Endothelial cell of umbilical vein (primary cell): Measurements from ENCODE around the gene ETHE1. TPM values are rescaled to one million over a fixed set of nuclear protein-coding genes. Genes with fewer than 3 reads are reported as not detected.

Experiments used
- BruUV-seq: library from RNA; stranded (reverse); fragments of 400-500 nt; replicated peaks from 2 replicates; lab custom pipeline; 2021; lab: Mats Ljungman, UMichigan
- CTCF ChIA-PET: fragments of 300-600, 350-600 bp; sonication (Branson Sonifier 250); formaldehyde crosslinking; loops from one replicate; lab custom pipeline; 2021; ENCODE audit warnings: antibody characterized with exemption, inconsistent platforms; lab: Charles Lee
- POLR2A ChIA-PET: fragments of 300-600, 350-600 bp; sonication (Branson Sonifier 250); formaldehyde crosslinking; loops from one replicate; lab custom pipeline; 2021; ENCODE audit warnings: antibody characterized with exemption, inconsistent platforms; lab: Charles Lee
- DNase-seq: peaks from one replicate; pipeline ENCODE4 v3.0.0-alpha.2; 2011; ENCODE audit warnings: low read depth, low spot score
- FAIRE-seq: peaks from 2 replicates; lab custom pipeline; 2011; peaks lifted over from hg19 to GRCh38; lab: Jason Lieb, UNC
- H2AFZ ChIP-seq: 2 replicates; pipeline ENCODE4 v1.6.0; 2012; ENCODE audit warnings: low read depth, low read length, control low read depth, inconsistent platforms
- H3K27ac ChIP-seq: 2 replicates; pipeline ENCODE4 v1.5.1; 2011; ENCODE audit warnings: low read depth, mild to moderate bottlenecking, control low read depth, low read length, moderate library complexity; ENCODE audit not compliant: insufficient read depth
- H3K27me3 ChIP-seq, 2 experiments: 2 replicates each; pipeline versions ENCODE4 v1.6.0 to v1.6.1; 2011; ENCODE audit warnings: low read length in 2 of 2, mixed read lengths in 1 of 2; ENCODE audit not compliant: control insufficient read depth in 2 of 2, insufficient read depth in 2 of 2
- H3K36me3 ChIP-seq, 2 experiments: 2 replicates in 1 of 2; 3 replicates in 1 of 2; pipeline ENCODE4 v1.5.1; 2011; ENCODE audit warnings: low read length in 2 of 2, mild to moderate bottlenecking in 1 of 2, moderate library complexity in 1 of 2; ENCODE audit not compliant: control insufficient read depth in 2 of 2, insufficient read depth in 2 of 2; ENCODE audit errors: extremely low read depth in 1 of 2
- H3K4me1 ChIP-seq: 3 replicates; pipeline ENCODE4 v1.5.1; 2011; ENCODE audit warnings: mild to moderate bottlenecking, low read length; ENCODE audit not compliant: control insufficient read depth, insufficient read depth; ENCODE audit errors: extremely low read depth
- H3K4me2 ChIP-seq: 2 replicates; pipeline ENCODE4 v1.6.1; 2011; ENCODE audit warnings: low read length, control low read depth, mixed read lengths; ENCODE audit not compliant: insufficient read depth
- H3K4me3 ChIP-seq, 3 experiments: fragments of 200-600 bp in 1 of 3; sonication (generic), shearing (Covaris generic) in 1 of 3; replicated peaks in 1 of 3; 2 replicates each; pipeline ENCODE4 v1.5.1; 2011 to 2016; ENCODE audit warnings: control low read depth in 3 of 3, low read length in 3 of 3, mild to moderate bottlenecking in 2 of 3, inconsistent platforms in 1 of 3, low read depth in 1 of 3, moderate library complexity in 1 of 3; ENCODE audit not compliant: insufficient read depth in 1 of 3
- H3K79me2 ChIP-seq: 2 replicates; pipeline ENCODE4 v1.6.0; 2012; ENCODE audit warnings: low read length, inconsistent platforms; ENCODE audit not compliant: control insufficient read depth, insufficient read depth
- H3K9ac ChIP-seq: replicated peaks from 2 replicates; pipeline ENCODE3; 2011; ENCODE audit warnings: low read length, control low read depth; ENCODE audit not compliant: insufficient read depth; ENCODE audit errors: extremely low read depth
- H3K9me1 ChIP-seq: replicated peaks from 3 replicates; pipeline ENCODE4 v1.6.0; 2011; ENCODE audit warnings: mild to moderate bottlenecking, low read length; ENCODE audit not compliant: control insufficient read depth, insufficient read depth; ENCODE audit errors: extremely low read depth
- H3K9me3 ChIP-seq: replicated peaks from 2 replicates; pipeline ENCODE4 v1.5.1; 2012; ENCODE audit warnings: low read length, inconsistent platforms; ENCODE audit not compliant: control insufficient read depth, insufficient read depth
- H4K20me1 ChIP-seq: replicated peaks from 2 replicates; pipeline ENCODE3; 2011; ENCODE audit warnings: mild to moderate bottlenecking, low read length; ENCODE audit not compliant: control insufficient read depth, insufficient read depth; ENCODE audit errors: extremely low read depth
- CTCF ChIP-seq, 2 donors: IDR thresholded peaks; 1 replicate in 1 of 2; 2 replicates in 1 of 2; pipeline ENCODE4 v1.5.1; 2011; ENCODE audit warnings: low read length in 2 of 2, mild to moderate bottlenecking in 2 of 2, moderate library complexity in 2 of 2, control low read depth in 1 of 2, inconsistent platforms in 1 of 2, low read depth in 1 of 2; ENCODE audit not compliant: insufficient read depth in 1 of 2; ENCODE audit errors: extremely low read depth in 1 of 2
- EZH2 ChIP-seq: IDR thresholded peaks from 2 replicates; pipeline ENCODE4 v1.6.1; 2012; ENCODE audit warnings: borderline replicate concordance, low read depth, mild to moderate bottlenecking, moderate library complexity, low read length, inconsistent platforms; ENCODE audit not compliant: severe bottlenecking
- FOS ChIP-seq: IDR thresholded peaks from 2 replicates; pipeline ENCODE4 v1.6.1; 2011; ENCODE audit warnings: mild to moderate bottlenecking, low read length, moderate library complexity, borderline replicate concordance; ENCODE audit not compliant: insufficient read depth
- GATA2 ChIP-seq: IDR thresholded peaks from 2 replicates; pipeline ENCODE4 v1.7.0; 2011; ENCODE audit warnings: low read depth, mild to moderate bottlenecking, moderate library complexity, mixed read lengths, low read length; ENCODE audit not compliant: insufficient read length, insufficient read depth
- JUN ChIP-seq: IDR thresholded peaks from 2 replicates; pipeline ENCODE4 v1.6.1; 2011; ENCODE audit warnings: borderline replicate concordance, low read depth; ENCODE audit not compliant: insufficient read length, insufficient read depth
- MAX ChIP-seq: IDR thresholded peaks from 2 replicates; pipeline ENCODE4 v1.6.1; 2011; ENCODE audit not compliant: insufficient read depth, insufficient read length
- MYC ChIP-seq: IDR thresholded peaks from one replicate; pipeline ENCODE4 v1.6.1; 2011; ENCODE audit warnings: mild to moderate bottlenecking, low read depth, low read length
- POLR2AphosphoS5 ChIP-seq: IDR thresholded peaks from 2 replicates; pipeline ENCODE4 v1.6.1; 2012; ENCODE audit warnings: low read depth, mild to moderate bottlenecking, control low read depth, low read length, moderate library complexity; ENCODE audit not compliant: insufficient read depth
- dilution Hi-C: fragments of 300-500 bp; cut with MboI; formaldehyde crosslinking; loops from one replicate; pipeline ENCODE4 v1.15.0; 2019; ENCODE audit warnings: low sequenced_read_pairs; ENCODE audit not compliant: extremely low pct_ligation_motif_present
- intact Hi-C: fragments of 100-400 bp; cut with micrococcal nuclease; formaldehyde crosslinking; loops from one replicate; pipeline ENCODE4 v1.10.0; 2022
- polyA plus RNA-seq, 4 experiments: library from polyadenylated mRNA; depleted of rRNA in 3 of 4; stranded (reverse) in 3 of 4; unstranded in 1 of 4; fragments of >200 nt; gene quantifications; 2 replicates each; pipeline versions ENCODE4 v1.2.1 to v1.2.3, GENCODE V29; 2011 to 2012; ENCODE audit warnings: missing spikeins in 1 of 4
- total RNA-seq: library from RNA; stranded (reverse); gene quantifications from 2 replicates; pipeline ENCODE4 v1.2.3, GENCODE V29; 2021

Gene ETHE1
- total and polyA plus RNA-seq, 2 donors (not counting 3 experiments of a cell fraction or from before 2014, with no cell fraction given): 34.5 to 124 TPM

GRCh38 chr19:43525836-43526771 is 897 bp downstream of the ETHE1 start:
- peak overlapping the region; percentile 64 for H3K9ac ChIP-seq
- H4K20me1 ChIP-seq: no peaks in the 10 kb centered on the region
- H3K9me3 ChIP-seq: no peaks in the 10 kb centered on the region
- peak overlapping the region; percentile 54 for H3K4me2 ChIP-seq
- no TSS peak for BruUV-seq
- dilution Hi-C loops (no loop called here), intact Hi-C loops (loop anchor here (2.0 to 5.0 kb wide), 2 partner anchors 21 to 64 kb away; partner anchors contain the start of gene PHLDB3)
- peak overlapping the region; percentile 30 for H3K27ac ChIP-seq
- peaks cover 19% of the 10 kb centered on the region for H3K79me2 ChIP-seq
- H3K36me3 ChIP-seq: no peaks in the 10 kb centered on the region
- FAIRE-seq (peak; percentile 12), DNase-seq (peak; percentile 29)
- H3K27me3 ChIP-seq: no peaks in the 10 kb centered on the region
- H2AFZ ChIP-seq: peak overlapping the region; percentile 80
- CTCF ChIA-PET: interaction anchor here (0.7 to 11.6 kb wide), 6 partner anchors 9 to 80 kb away, joined by 3 to 833 read pairs (median 4); partner anchors contain the start of genes PHLDB3 and ZNF575
- H3K4me3 ChIP-seq: peak overlapping the region; percentile 82 to 97 (median 83)
- H3K9me1 ChIP-seq: no peaks in the 10 kb centered on the region
- peaks cover 15% of the 10 kb centered on the region for H3K4me1 ChIP-seq
- TF ChIP-seq MYC: no peak
- no peak for TF ChIP-seq GATA2
- no peak for TF ChIP-seq POLR2AphosphoS5
- no peak for TF ChIP-seq CTCF (IDR thresholded peaks at IDR 0.05; ENCODE audit: extremely low read depth in 1 of 2, insufficient read depth in 1 of 2, low read depth in 1 of 2, low read length in 2 of 2)
- TF ChIP-seq JUN: no peak
- no peak for TF ChIP-seq FOS
- TF ChIP-seq MAX: no peak
- no peak for TF ChIP-seq EZH2
- POLR2A ChIA-PET: no interaction called here
